Stimulated activated CD4-positive, alpha-beta T cell treated with anti-CD3 and anti-CD28 coated beads, Interleukin-4, amount 100 ng/mL, for 24 hours (primary cell): ENCODE measurements around the gene CD2AP.
"Not testable (repeated sequence)": the region's sequence is repeated elsewhere in the genome, so short reads cannot be mapped to it uniquely, and the experiment has no call there.

Experiments
- DNase-seq: peaks from one replicate; pipeline ENCODE4 v3.0.0-alpha.2; 2020

CD2AP gene

GRCh38 chr6:47509937-47510336 is 32.3 kb downstream of the CD2AP start:
- DNase-seq = no peak

- DNase-seq = no peak
Observed at GRCh38 chr6:47512872-47513271, 35.3 kb downstream of the CD2AP start.

DNA sequence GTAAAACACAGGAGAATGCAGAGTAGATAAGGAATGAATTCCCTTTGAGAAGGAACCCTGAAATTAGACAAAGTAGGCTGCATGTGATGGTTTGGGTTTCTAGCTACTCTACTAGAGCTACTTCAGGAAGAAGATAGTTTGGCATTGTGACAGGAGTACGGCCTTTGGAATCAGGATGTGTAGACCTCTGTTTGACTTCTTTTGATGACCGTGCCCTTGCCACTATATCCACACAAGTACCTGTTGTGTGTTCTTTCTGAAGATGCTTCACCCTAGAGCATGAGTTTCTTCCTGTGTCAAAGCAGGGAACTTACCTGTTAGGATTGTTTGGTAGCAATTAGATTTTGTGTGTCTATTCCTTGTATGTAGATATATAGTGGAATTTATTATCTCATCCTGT is 41.7 kb downstream of the CD2AP start:
- no peak for DNase-seq

- no peak for DNase-seq
Observed at GRCh38 chr6:47520282-47520681, 42.7 kb downstream of the CD2AP start.

DNA sequence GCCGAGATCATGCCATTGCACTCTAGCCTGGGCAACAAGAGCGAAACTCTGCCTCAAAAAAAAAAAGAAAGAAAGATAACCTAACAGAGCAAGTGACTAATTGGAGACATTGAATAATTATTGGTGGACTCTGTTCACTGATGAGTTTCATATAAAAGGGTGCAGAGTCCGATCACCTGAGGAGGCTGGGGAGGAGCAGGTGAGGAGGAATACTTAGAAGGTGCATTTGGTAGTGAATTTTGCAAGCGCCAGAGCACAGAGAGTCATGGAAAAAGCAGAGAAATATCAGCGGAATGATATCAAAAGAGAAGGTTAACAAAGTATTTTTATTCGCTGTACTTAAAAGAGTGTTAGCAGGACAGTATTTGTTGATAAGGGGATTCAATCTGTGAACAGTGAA is 44.4 kb downstream of the CD2AP start:
- no peak for DNase-seq

- DNase-seq = no peak
Observed at GRCh38 chr6:47524136-47524845, 46.7 kb downstream of the CD2AP start.

GRCh38 chr6:47525330-47526057 is 47.9 kb downstream of the CD2AP start:
- no peak for DNase-seq

- DNase-seq = no peak
Observed at GRCh38 chr6:47527274-47527673, 49.7 kb downstream of the CD2AP start.

DNA sequence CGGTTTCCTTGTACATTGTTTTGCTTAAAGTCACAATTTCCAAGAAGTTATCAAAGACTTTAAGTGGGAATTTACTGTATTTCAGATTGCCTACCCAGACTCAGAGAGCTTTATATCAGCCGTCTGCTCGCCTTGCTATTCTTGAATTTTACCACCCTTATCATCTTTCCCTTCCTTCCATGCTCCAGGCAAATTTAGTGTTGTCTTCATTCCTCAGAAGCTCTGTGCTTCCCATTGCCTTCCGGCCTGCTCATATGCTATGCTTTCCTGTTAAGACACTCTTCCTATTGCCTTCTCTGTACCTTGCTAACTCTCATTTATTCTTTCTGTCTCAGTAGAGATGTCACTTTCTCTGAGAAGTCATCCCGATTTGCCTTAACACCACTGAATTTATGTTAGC is 52.1 kb downstream of the CD2AP start:
- DNase-seq = no peak

- no peak for DNase-seq
Observed at GRCh38 chr6:47532981-47533585, 55.5 kb downstream of the CD2AP start.

DNA sequence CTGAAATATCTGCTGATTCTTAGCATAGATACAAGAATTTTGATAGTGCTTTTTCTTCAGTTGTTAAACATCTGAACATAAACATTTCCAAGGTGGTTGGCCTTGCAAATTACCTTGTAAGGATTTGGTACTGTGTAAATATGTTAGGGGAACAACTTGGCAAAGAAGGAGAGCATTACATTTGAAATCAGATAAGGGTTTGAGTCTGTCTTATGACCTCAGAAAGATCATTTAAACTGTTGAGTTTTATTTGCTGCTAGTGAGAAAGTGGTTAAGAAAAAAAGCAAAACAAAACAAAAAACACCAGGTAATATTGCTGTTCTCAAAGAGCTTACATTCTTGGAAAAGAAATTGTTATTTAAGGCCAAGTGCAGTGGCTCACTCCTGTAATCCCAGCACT is 56.5 kb downstream of the CD2AP start:
- no peak for DNase-seq

DNA sequence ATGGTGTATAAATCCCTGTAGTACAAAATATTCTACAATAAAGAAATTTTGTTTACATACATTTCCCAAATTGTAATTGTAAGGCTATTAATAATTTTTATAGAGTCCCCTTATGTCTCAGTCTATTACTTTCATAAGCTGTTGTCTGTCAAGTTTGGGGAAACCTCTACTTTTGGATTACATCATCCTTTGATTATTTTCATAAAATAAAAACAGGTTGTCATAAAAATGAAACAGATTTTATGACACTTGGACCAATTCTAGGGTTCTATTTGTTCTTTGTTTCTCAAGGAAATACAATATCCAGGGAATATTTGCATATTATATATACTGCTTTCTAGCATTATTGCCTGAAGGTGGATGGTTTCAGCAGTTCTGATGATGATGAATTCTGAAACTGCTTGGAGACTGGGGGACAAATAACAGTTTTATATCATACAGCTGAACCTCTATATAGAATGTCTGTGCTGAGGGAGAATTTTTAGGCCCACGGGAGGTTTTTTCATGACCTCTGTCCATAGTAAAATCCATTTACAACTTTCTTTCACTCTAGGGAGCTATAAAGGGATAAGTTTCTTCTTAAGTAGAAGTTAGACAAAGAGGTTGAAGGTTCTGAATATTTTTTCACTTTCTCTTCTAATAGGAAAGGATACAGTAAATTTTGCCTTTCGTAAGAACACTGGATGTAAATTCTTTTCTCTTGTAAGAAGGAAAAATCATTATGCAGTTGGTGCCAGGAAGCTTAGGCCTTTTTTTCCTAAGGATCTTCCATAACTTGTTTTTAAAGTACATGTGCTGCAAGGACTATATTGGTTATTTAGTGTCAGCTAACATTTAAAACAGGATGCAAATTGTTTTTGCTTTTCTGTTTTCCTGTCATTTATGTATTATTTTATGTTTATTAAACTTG is 58.0 kb downstream of the CD2AP start:
- no peak for DNase-seq

DNA sequence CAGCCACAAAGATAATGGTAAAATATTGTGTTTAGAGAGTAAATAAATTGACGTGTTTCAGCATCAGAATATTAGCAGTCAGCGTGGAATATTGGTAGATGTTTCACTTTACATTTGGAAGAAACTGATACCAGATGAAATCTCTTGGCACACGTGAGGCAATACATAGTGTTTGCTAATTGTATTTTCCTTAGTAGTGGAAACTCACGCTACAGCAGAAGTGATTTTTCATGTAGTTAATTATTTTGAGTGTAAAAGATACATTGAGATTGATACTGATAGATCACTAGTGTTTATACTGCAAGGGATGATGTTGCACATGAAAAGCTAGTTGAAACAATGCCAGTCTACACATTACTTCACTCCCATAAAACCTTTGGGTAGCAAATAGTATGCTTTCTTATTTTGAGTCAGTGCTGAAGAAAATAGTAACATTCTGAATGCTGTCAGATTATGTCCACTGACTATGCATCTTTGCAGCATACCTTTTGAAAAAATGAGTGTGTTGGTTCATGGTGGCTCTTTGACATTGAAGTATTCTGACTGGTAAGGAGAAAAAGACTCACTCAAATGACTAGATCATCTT is 59.3 kb downstream of the CD2AP start:
- DNase-seq = no peak

- no peak for DNase-seq
Observed at GRCh38 chr6:47545223-47545622, 67.6 kb downstream of the CD2AP start.

GRCh38 chr6:47551670-47552069 is 74.1 kb downstream of the CD2AP start:
- DNase-seq = no peak

DNA sequence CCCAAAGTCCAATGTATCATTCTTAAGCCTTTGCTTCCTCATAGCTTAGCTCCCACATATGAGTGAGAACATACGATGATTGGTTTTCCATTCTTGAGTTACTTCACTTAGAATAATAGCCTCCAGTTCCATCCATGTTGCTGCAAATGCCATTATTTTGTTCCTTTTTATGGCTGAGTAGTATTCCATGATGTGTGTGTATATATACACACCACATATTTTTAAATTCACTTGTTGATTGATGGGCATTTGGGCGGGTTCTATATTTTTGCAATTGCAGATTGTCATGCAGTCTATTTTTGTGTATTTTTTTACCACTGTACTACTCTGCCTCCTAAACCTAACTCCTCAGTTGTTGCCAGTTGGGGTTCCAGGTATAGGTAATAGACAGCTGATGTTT is 74.7 kb downstream of the CD2AP start:
- no peak for DNase-seq

DNA sequence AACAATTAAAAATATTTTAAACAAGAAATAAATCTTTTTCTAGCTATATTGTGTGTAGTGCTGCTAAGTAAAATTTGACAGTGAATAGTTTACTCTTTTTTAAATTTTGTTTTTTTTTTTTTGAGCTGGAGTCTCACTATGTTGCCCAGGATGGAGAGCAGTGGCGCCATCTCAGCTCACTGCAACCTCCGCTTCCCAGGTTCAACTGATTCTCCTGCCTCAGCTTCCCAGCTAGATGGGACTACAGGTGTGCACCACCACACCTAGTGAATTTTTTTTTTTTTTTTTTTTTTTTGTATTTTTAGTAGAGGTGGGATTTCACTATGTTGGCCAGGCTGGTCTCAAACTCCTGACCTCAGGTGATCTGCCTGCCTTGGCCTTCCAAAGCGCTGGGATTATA is 75.7 kb downstream of the CD2AP start:
- not testable (repeated sequence) for DNase-seq

- not testable (repeated sequence) for DNase-seq
Observed at GRCh38 chr6:47556459-47556858, 78.9 kb downstream of the CD2AP start.

DNA sequence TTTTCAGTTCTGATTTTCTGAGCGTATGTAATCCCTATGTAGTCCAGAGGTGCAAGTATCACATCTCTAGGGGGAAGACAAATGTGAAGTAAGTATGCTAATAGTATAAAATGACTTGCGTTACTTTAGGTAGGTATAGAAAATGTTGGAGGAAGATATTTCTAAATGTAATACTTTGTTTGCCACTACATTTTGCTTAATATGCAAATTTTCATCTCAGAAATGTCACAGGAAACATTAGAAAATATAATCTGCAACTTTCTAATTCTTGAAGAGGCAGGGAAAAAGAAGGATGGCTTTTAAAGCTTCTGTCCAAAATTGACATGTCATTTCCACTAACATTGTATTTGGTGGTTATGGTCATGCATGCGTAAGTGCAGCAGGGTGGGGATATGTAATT is 85.6 kb downstream of the CD2AP start:
- DNase-seq = no peak

DNA sequence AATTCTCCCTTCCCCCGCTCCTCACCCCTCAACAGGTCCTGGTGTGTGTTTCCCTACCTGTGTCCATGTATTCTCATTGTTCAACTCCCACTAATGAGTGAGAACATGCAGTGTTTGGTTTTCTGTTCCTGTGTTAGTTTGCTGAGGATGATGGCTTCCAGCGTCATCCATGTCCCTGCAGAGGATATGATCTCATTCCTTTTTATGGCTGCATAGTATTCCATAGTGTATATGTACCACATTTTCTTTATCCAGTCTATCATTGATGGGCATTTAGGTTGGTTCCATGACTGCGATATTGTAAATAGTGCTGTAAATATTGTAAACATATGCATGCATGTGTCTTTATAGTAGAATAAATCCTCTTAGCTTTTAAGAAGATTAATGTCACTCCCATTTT is 89.0 kb downstream of the CD2AP start:
- DNase-seq = not testable (repeated sequence)

- DNase-seq = no peak
Observed at GRCh38 chr6:47567586-47567985, 90.0 kb downstream of the CD2AP start.

- DNase-seq = no peak
Observed at GRCh38 chr6:47571488-47571887, 93.9 kb downstream of the CD2AP start.

GRCh38 chr6:47573109-47573508 is 95.5 kb downstream of the CD2AP start:
- DNase-seq = no peak
